H9 (cell line): ENCODE measurements around the gene LEMD1. TPM values are rescaled to one million over a fixed set of nuclear protein-coding genes. Genes with fewer than 3 reads are reported as not detected.

Experiments used
- DNase-seq: peaks from one replicate; pipeline ENCODE4 v3.0.0-alpha.2; 2017
- H2AFZ ChIP-seq: one replicate; pipeline ENCODE4 v1.6.1; 2013; ENCODE audit warnings: mild to moderate bottlenecking, low read length, control low read depth, moderate library complexity
- H2AK5ac ChIP-seq: 2 replicates; pipeline ENCODE4 v1.6.1; 2013; ENCODE audit warnings: low read length, control low read depth, mixed read lengths; ENCODE audit not compliant: insufficient read length
- H2BK120ac ChIP-seq: one replicate; pipeline ENCODE4 v1.6.1; 2013; ENCODE audit warnings: low read depth, mild to moderate bottlenecking, low read length, control low read depth, inconsistent platforms; ENCODE audit not compliant: poor library complexity, severe bottlenecking
- H2BK12ac ChIP-seq: 2 replicates; pipeline ENCODE4 v1.6.1; 2013; ENCODE audit warnings: low read length, control low read depth, mixed read lengths, low read depth; ENCODE audit not compliant: insufficient read length
- H2BK15ac ChIP-seq: 2 replicates; pipeline ENCODE4 v1.6.1; 2013; ENCODE audit warnings: low read depth, low read length, control low read depth
- H2BK20ac ChIP-seq: one replicate; pipeline ENCODE4 v1.6.1; 2013; ENCODE audit warnings: low read depth, mild to moderate bottlenecking, low read length, control low read depth, inconsistent platforms; ENCODE audit not compliant: poor library complexity, severe bottlenecking
- H2BK5ac ChIP-seq: 2 replicates; pipeline ENCODE4 v1.6.1; 2013; ENCODE audit warnings: low read length, control low read depth, mixed read lengths; ENCODE audit not compliant: insufficient read length
- H3K14ac ChIP-seq: 2 replicates; pipeline ENCODE4 v1.6.1; 2013; ENCODE audit warnings: low read length, control low read depth; ENCODE audit not compliant: insufficient read depth
- H3K18ac ChIP-seq: 2 replicates; pipeline ENCODE4 v1.6.1; 2013; ENCODE audit warnings: low read depth, mild to moderate bottlenecking, mixed read lengths, low read length, control low read depth; ENCODE audit not compliant: insufficient read length
- H3K23ac ChIP-seq: 2 replicates; pipeline ENCODE4 v1.6.1; 2013; ENCODE audit warnings: low read length, control low read depth, mixed read lengths, low read depth; ENCODE audit not compliant: insufficient read length
- H3K23me2 ChIP-seq: 2 replicates; pipeline ENCODE4 v1.6.1; 2013; ENCODE audit warnings: low read depth, mild to moderate bottlenecking, mixed read lengths, low read length, control low read depth; ENCODE audit not compliant: insufficient read length, poor library complexity, severe bottlenecking
- H3K27ac ChIP-seq: 2 replicates; pipeline ENCODE4 v1.5.1; 2013; ENCODE audit warnings: low read length, control low read depth, mixed read lengths, low read depth; ENCODE audit not compliant: insufficient read length
- H3K27me3 ChIP-seq: 2 replicates; pipeline ENCODE4 v1.6.1; 2013; ENCODE audit warnings: low read length, control low read depth, inconsistent platforms; ENCODE audit not compliant: insufficient read depth
- H3K4ac ChIP-seq: 2 replicates; pipeline ENCODE4 v1.6.1; 2013; ENCODE audit warnings: low read depth, mild to moderate bottlenecking, control low read depth, inconsistent platforms, low read length, moderate library complexity
- H3K4me1 ChIP-seq: 2 replicates; pipeline ENCODE4 v1.6.1; 2013; ENCODE audit warnings: low read length, control low read depth, inconsistent platforms; ENCODE audit not compliant: insufficient read depth
- H3K4me2 ChIP-seq: 2 replicates; pipeline ENCODE4 v1.6.1; 2013; ENCODE audit warnings: low read length, control low read depth, mixed read lengths; ENCODE audit not compliant: insufficient read length, insufficient read depth
- H3K56ac ChIP-seq: 2 replicates; pipeline ENCODE4 v1.6.1; 2013; ENCODE audit warnings: low read depth, mild to moderate bottlenecking, mixed read lengths, low read length, control low read depth; ENCODE audit not compliant: insufficient read length
- H3K79me1 ChIP-seq: 2 replicates; pipeline ENCODE4 v1.6.1; 2013; ENCODE audit warnings: low read depth, mild to moderate bottlenecking, moderate library complexity, low read length, control low read depth, inconsistent platforms; ENCODE audit not compliant: insufficient read depth, poor library complexity, severe bottlenecking
- H3K79me2 ChIP-seq: 2 replicates; pipeline ENCODE4 v1.6.1; 2013; ENCODE audit warnings: low read length, control low read depth, inconsistent platforms; ENCODE audit not compliant: insufficient read depth
- H3K9ac ChIP-seq: 2 replicates; pipeline ENCODE4 v1.6.1; 2013; ENCODE audit warnings: low read length, control low read depth, mixed read lengths; ENCODE audit not compliant: insufficient read length; ENCODE audit errors: extremely low read depth
- H3K9me3 ChIP-seq: one replicate; pipeline ENCODE4 v1.6.1; 2013; ENCODE audit warnings: low read depth, low read length, inconsistent platforms; ENCODE audit not compliant: control insufficient read depth
- H3T11ph ChIP-seq: one replicate; pipeline ENCODE4 v1.6.1; 2013; ENCODE audit warnings: mild to moderate bottlenecking, low read length, control low read depth, inconsistent platforms
- H4K20me1 ChIP-seq: one replicate; pipeline ENCODE4 v1.6.1; 2013; ENCODE audit not compliant: control insufficient read depth, insufficient read length, insufficient read depth
- H4K5ac ChIP-seq: 2 replicates; pipeline ENCODE4 v1.6.1; 2013; ENCODE audit warnings: low read depth, mild to moderate bottlenecking, mixed read lengths, low read length, control low read depth; ENCODE audit not compliant: insufficient read length
- H4K8ac ChIP-seq: replicated peaks from 2 replicates; pipeline ENCODE4 v1.6.1; 2013; ENCODE audit warnings: low read length, control low read depth, mixed read lengths, low read depth; ENCODE audit not compliant: insufficient read length
- H4K91ac ChIP-seq: 2 replicates; pipeline ENCODE4 v1.6.1; 2013; ENCODE audit warnings: low read depth, mild to moderate bottlenecking, moderate library complexity, mixed read lengths, low read length, control low read depth; ENCODE audit not compliant: insufficient read length
- H3K27ac Mint-ChIP-seq, 3 experiments: 2 replicates in 2 of 3; 3 replicates in 1 of 3; pipeline ENCODE4 v1.8.0; 2020 to 2021; ENCODE audit warnings: mixed read lengths in 3 of 3, mild to moderate bottlenecking in 1 of 3, moderate library complexity in 1 of 3
- H3K27me3 Mint-ChIP-seq: 2 replicates; pipeline ENCODE4 v1.8.0; 2021; ENCODE audit warnings: low read depth, mild to moderate bottlenecking, moderate library complexity, mixed read lengths
- H3K36me3 Mint-ChIP-seq, 3 experiments: 2 replicates in 2 of 3; 3 replicates in 1 of 3; pipeline ENCODE4 v1.8.0; 2020 to 2021; ENCODE audit warnings: low read depth in 3 of 3, mixed read lengths in 3 of 3; ENCODE audit not compliant: insufficient read depth in 1 of 3
- H3K4me1 Mint-ChIP-seq, 2 experiments: 2 replicates each; pipeline ENCODE4 v1.8.0; 2020; ENCODE audit warnings: mixed read lengths in 2 of 2
- H3K4me3 Mint-ChIP-seq, 2 experiments: 2 replicates in 1 of 2; 3 replicates in 1 of 2; pipeline ENCODE4 v1.8.0; 2020 to 2021; ENCODE audit warnings: mild to moderate bottlenecking in 2 of 2, mixed read lengths in 2 of 2, moderate library complexity in 1 of 2
- H3K9me3 Mint-ChIP-seq, 2 experiments: 2 replicates in 1 of 2; 3 replicates in 1 of 2; pipeline ENCODE4 v1.8.0; 2020; ENCODE audit warnings: mild to moderate bottlenecking in 2 of 2, mixed read lengths in 2 of 2, moderate library complexity in 1 of 2
- CTCF ChIP-seq: fragments of 200-600 bp; sonication (generic); conservative IDR thresholded peaks from 3 replicates; pipeline ENCODE4 v1.8.0; 2021; ENCODE audit warnings: antibody characterized with exemption, mild to moderate bottlenecking
- WGBS: extraction: QIAGEN DNeasy Blood & Tissue Kit; methylation state at CpG from one replicate; pipeline ENCODE4 v1.1.7; 2013; ENCODE audit warnings: missing lambda C conversion rate, low lambda C conversion rate, mixed read lengths; ENCODE audit not compliant: insufficient read length; ENCODE audit errors: extremely low coverage; 5-methylcytosine and 5-hydroxymethylcytosine counted together
- total RNA-seq: library from RNA; stranded (reverse); gene quantifications from 2 replicates; pipeline ENCODE4 v1.2.1, GENCODE V29; 2021

LEMD1 gene
- total RNA-seq, 1 experiment from 2014 or later: 11.8 TPM

GRCh38 chr1:205379056-205379455, 42.8 kb downstream of the LEMD1 start:
- Histone ChIP-seq H4K91ac (no peak overlapping the region), H3K27ac (no peak overlapping the region), H2BK20ac (no peak overlapping the region), H3K23me2 (no peaks in the 10 kb centered on the region), H2BK5ac (no peak overlapping the region), H3K9ac (no peak overlapping the region), H3K56ac (no peak overlapping the region), H3K79me2 (no peaks in the 10 kb centered on the region), H4K8ac (no peak overlapping the region), H2BK120ac (no peak overlapping the region), H3K4ac (no peak overlapping the region), H3K14ac (no peak overlapping the region), H3K18ac (no peak overlapping the region), H3K9me3 (no peaks in the 10 kb centered on the region), H3K4me2 (no peak overlapping the region), H3K27me3 (no peaks in the 10 kb centered on the region), H3K4me1 (peaks cover 11% of the 10 kb centered on the region; the same call in 1 of the 2 replicates), H3K79me1 (no peaks in the 10 kb centered on the region), H2BK12ac (no peak overlapping the region), H3K23ac (no peak overlapping the region), H4K5ac (no peak overlapping the region), H4K20me1 (no peaks in the 10 kb centered on the region), H3T11ph (no peak overlapping the region), H2BK15ac (no peak overlapping the region), H2AK5ac (no peak overlapping the region), H2AFZ (no peak overlapping the region)
- Mint-ChIP-seq H3K36me3 (no peaks in the 10 kb centered on the region), H3K4me1 (peaks cover 31 to 35% of the 10 kb centered on the region in 2 experiments), H3K4me3 (no peak overlapping the region), H3K27ac (no peak overlapping the region), H3K27me3 (peaks cover 8% of the 10 kb centered on the region), H3K9me3 (no peaks in the 10 kb centered on the region)
- DNase-seq: no peak
- WGBS: no CpG with 5 or more reads among the region's 8 CpGs
- no peak for TF ChIP-seq CTCF
